Measurements from ENCODE around the gene HEPHL1.

HEPHL1 gene

DNA sequence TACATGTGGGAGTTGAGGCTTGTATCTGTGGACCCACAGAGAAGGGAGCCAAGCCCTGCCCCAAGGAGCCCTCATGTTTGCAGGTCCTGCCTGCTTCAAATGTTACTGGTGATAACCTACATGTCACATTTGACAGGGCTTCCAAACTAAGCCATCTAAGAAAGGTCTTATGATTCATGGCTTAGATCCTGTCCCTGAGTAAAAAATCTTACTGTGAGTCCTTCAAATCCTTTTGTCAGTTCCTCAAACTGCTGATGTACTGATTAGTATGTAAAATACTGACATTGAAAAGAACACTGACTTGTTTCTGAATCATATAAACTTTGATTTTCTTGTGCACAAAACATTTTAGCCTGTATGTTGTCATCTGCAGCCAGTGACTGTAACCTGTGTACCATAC is 106.5 kb downstream of the HEPHL1 start:
- no peak for TF ChIP-seq TCF12 (IDR thresholded peaks at IDR 0.05; ENCODE audit: low read depth)
- TF ChIP-seq TAF1 (IDR thresholded peaks at IDR 0.05; ENCODE audit: low read depth) = no peak
- TF ChIP-seq, protein P1, sequence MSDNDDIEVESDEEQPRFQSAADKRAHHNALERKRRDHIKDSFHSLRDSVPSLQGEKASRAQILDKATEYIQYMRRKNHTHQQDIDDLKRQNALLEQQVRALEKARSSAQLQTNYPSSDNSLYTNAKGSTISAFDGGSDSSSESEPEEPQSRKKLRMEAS (IDR thresholded peaks at IDR 0.05) = no peak
- no peak for TF ChIP-seq FOXM1 (IDR thresholded peaks at IDR 0.05; ENCODE audit: borderline replicate concordance, low read depth)
- no peak for TF ChIP-seq CREB1 (IDR thresholded peaks at IDR 0.05; ENCODE audit: low read depth)
- no peak for TF ChIP-seq YY1 (IDR thresholded peaks at IDR 0.05; ENCODE audit: low read depth)
- no peak for TF ChIP-seq EP300 (IDR thresholded peaks at IDR 0.05; ENCODE audit: borderline replicate concordance)
- no peak for TF ChIP-seq REST (IDR thresholded peaks at IDR 0.05; ENCODE audit: low read depth)
- no peak for TF ChIP-seq ZBTB7A (IDR thresholded peaks at IDR 0.05; ENCODE audit: low read depth)
- no peak for TF ChIP-seq NFIC (IDR thresholded peaks at IDR 0.05)
- no peak for TF ChIP-seq CEBPB (IDR thresholded peaks at IDR 0.05)
- TF ChIP-seq EGR1 (IDR thresholded peaks at IDR 0.05) = no peak
- TF ChIP-seq RAD21 (IDR thresholded peaks at IDR 0.05; ENCODE audit: low read depth) = no peak
- TF ChIP-seq TEAD4 (IDR thresholded peaks at IDR 0.05) = no peak
- no peak for TF ChIP-seq USF1 (IDR thresholded peaks at IDR 0.05)

- TF ChIP-seq RAD21 (IDR thresholded peaks at IDR 0.05; ENCODE audit: low read depth) = no peak
- no peak for TF ChIP-seq EP300 (IDR thresholded peaks at IDR 0.05; ENCODE audit: borderline replicate concordance)
- no peak for TF ChIP-seq TCF12 (IDR thresholded peaks at IDR 0.05; ENCODE audit: low read depth)
- no peak for TF ChIP-seq REST (IDR thresholded peaks at IDR 0.05; ENCODE audit: low read depth)
- peak; percentile 28; the same call in 1 of the 2 replicates for TF ChIP-seq ZBTB7A (IDR thresholded peaks at IDR 0.05; ENCODE audit: low read depth)
- no peak for TF ChIP-seq EGR1 (IDR thresholded peaks at IDR 0.05)
- TF ChIP-seq, protein P1 (IDR thresholded peaks at IDR 0.05) = peak; percentile 66; the same call in 1 of the 2 replicates
- no peak for TF ChIP-seq CEBPB (IDR thresholded peaks at IDR 0.05)
- no peak for TF ChIP-seq TAF1 (IDR thresholded peaks at IDR 0.05; ENCODE audit: low read depth)
Measured at GRCh38 chr11:94128291-94128745, 107.2 kb downstream of the HEPHL1 start.

- peak; percentile 79 for TF ChIP-seq USF1 (IDR thresholded peaks at IDR 0.05)
- no peak for TF ChIP-seq NFIC (IDR thresholded peaks at IDR 0.05)
- TF ChIP-seq CREB1 (IDR thresholded peaks at IDR 0.05; ENCODE audit: low read depth) = 0 out of 2 replicates have a peak, but pooled peaks have one; percentile 26
- TF ChIP-seq, protein P1 (IDR thresholded peaks at IDR 0.05) = peak; percentile 68; the same call in 1 of the 2 replicates
- no peak for TF ChIP-seq REST (IDR thresholded peaks at IDR 0.05; ENCODE audit: low read depth)
- peak; percentile 25; the same call in 1 of the 2 replicates for TF ChIP-seq TCF12 (IDR thresholded peaks at IDR 0.05; ENCODE audit: low read depth)
- TF ChIP-seq TAF1 (IDR thresholded peaks at IDR 0.05; ENCODE audit: low read depth) = peak; percentile 60
- TF ChIP-seq TEAD4 (IDR thresholded peaks at IDR 0.05) = peak; percentile 70
Measured at GRCh38 chr11:94128746-94129511, 107.8 kb downstream of the HEPHL1 start, which contains the start of gene PANX1. Gene PANX1 (plus strand): TSS chr11:94128841. CDS start chr11:94129313, 472 bp downstream.

Data from Ishikawa (cell line).